Natural killer cell (primary cell): Measurements from ENCODE around the gene COL6A3. TPM values are rescaled to one million over a fixed set of nuclear protein-coding genes. Genes with fewer than 3 reads are reported as not detected.

Experiments used
- ATAC-seq, 3 donors: fragments of 150-1000 bp in 2 of 3; fragments of 200-7000 bp in 1 of 3; cut with Tn5 transposase; 1 replicate in 1 of 3; 2 replicates in 2 of 3; pipeline ENCODE4 v1.10.0; 2021; ENCODE audit warnings: mild to moderate bottlenecking in 2 of 3, moderate library complexity in 2 of 3
- DNase-seq, 2 donors: peaks; one replicate each; pipeline versions ENCODE4 v3.0.0 to v3.0.0-alpha.2; 2013 to 2021; ENCODE audit warnings: mixed read lengths in 1 of 2
- H3K27ac ChIP-seq: one replicate; pipeline ENCODE4 v1.5.1; 2013; ENCODE audit warnings: mild to moderate bottlenecking, low read length
- H3K27me3 ChIP-seq: one replicate; pipeline ENCODE4 v1.6.1; 2013; ENCODE audit warnings: low read length; ENCODE audit not compliant: control insufficient read depth, insufficient read depth
- H3K36me3 ChIP-seq: one replicate; pipeline ENCODE4 v1.6.1; 2013; ENCODE audit warnings: low read length; ENCODE audit not compliant: control insufficient read depth, insufficient read depth
- H3K4me1 ChIP-seq: one replicate; pipeline ENCODE4 v1.6.1; 2013; ENCODE audit warnings: low read length; ENCODE audit not compliant: control insufficient read depth, insufficient read depth
- H3K4me3 ChIP-seq: one replicate; pipeline ENCODE4 v1.5.1; 2013; ENCODE audit warnings: low read length
- H3K9me3 ChIP-seq: one replicate; pipeline ENCODE4 v1.6.1; 2013; ENCODE audit warnings: low read length; ENCODE audit not compliant: control insufficient read depth, insufficient read depth
- H3K27ac Mint-ChIP-seq, 2 donors: one replicate each; pipeline ENCODE4 v1.8.0; 2022; ENCODE audit warnings: mild to moderate bottlenecking in 2 of 2, mixed read lengths in 2 of 2, moderate library complexity in 1 of 2
- H3K27me3 Mint-ChIP-seq, 2 donors: one replicate each; pipeline ENCODE4 v1.8.0; 2022; ENCODE audit warnings: low read depth in 2 of 2, mixed read lengths in 2 of 2
- H3K36me3 Mint-ChIP-seq: one replicate; pipeline ENCODE4 v1.8.0; 2022; ENCODE audit warnings: mixed read lengths
- H3K4me1 Mint-ChIP-seq, 2 donors: one replicate each; pipeline ENCODE4 v1.8.0; 2022; ENCODE audit warnings: mixed read lengths in 2 of 2
- H3K4me3 Mint-ChIP-seq: one replicate; pipeline ENCODE4 v1.8.0; 2022; ENCODE audit warnings: mild to moderate bottlenecking, moderate library complexity, mixed read lengths
- H3K9me3 Mint-ChIP-seq, 2 donors: one replicate each; pipeline ENCODE4 v1.8.0; 2022; ENCODE audit warnings: mixed read lengths in 2 of 2
- CTCF ChIP-seq: fragments of 200-600 bp; IDR thresholded peaks from one replicate; pipeline ENCODE4 v1.8.0; 2022; ENCODE audit warnings: antibody characterized with exemption
- WGBS: methylation state at CpG from one replicate; pipeline ENCODE4 v1.1.7; 2013; ENCODE audit warnings: missing lambda C conversion rate; ENCODE audit not compliant: insufficient coverage; 5-methylcytosine and 5-hydroxymethylcytosine counted together
- intact Hi-C: fragments of 100-400 bp; cut with micrococcal nuclease; formaldehyde crosslinking; loops from one replicate; pipeline ENCODE4 v1.14.2; 2022
- total RNA-seq, 4 donors: library from RNA; stranded (reverse); fragments of 120-200 nt in 1 of 4; gene quantifications; one replicate each; pipeline versions ENCODE4 v1.2.3 to v1.2.4, GENCODE V29; 2013 to 2022

COL6A3 gene
- total RNA-seq, 3 donors from 2014 or later (not counting 1 experiment from before 2014, with no cell fraction given) = 0.10 to 0.31 (median 0.29) TPM

GRCh38 chr2:237426517-237426916 is 12.6 kb upstream of the COL6A3 start:
- H3K36me3 Mint-ChIP-seq = no peaks in the 10 kb centered on the region
- Histone ChIP-seq H3K27ac (no peak overlapping the region), H3K27me3 (no peaks in the 10 kb centered on the region), H3K4me3 (no peak overlapping the region), H3K4me1 (peaks cover 7% of the 10 kb centered on the region), H3K36me3 (no peaks in the 10 kb centered on the region), H3K9me3 (no peaks in the 10 kb centered on the region)
- TF ChIP-seq CTCF = no peak
- H3K4me3 Mint-ChIP-seq = no peak overlapping the region
- no peaks in the 10 kb centered on the region for H3K9me3 Mint-ChIP-seq
- H3K4me1 Mint-ChIP-seq = peaks cover 4 to 15% of the 10 kb centered on the region in 2 donors
- ATAC-seq = no peak
- 100% methylated on average over 1 of the region's 1 CpG for WGBS
- H3K27ac Mint-ChIP-seq = no peak overlapping the region
- no peak for DNase-seq
- H3K27me3 Mint-ChIP-seq = peaks cover 3 to 21% of the 10 kb centered on the region in 2 donors
- intact Hi-C loops = no loop called here

- Mint-ChIP-seq H3K4me3 (no peak overlapping the region), H3K27ac (no peak overlapping the region), H3K9me3 (no peaks in the 10 kb centered on the region), H3K27me3 (peaks cover 9 to 26% of the 10 kb centered on the region in 2 donors), H3K36me3 (no peaks in the 10 kb centered on the region), H3K4me1 (peaks cover 7 to 16% of the 10 kb centered on the region in 2 donors)
- Histone ChIP-seq H3K36me3 (no peaks in the 10 kb centered on the region), H3K27me3 (no peaks in the 10 kb centered on the region), H3K4me1 (peaks cover 10% of the 10 kb centered on the region), H3K9me3 (no peaks in the 10 kb centered on the region), H3K27ac (no peak overlapping the region), H3K4me3 (no peak overlapping the region)
- 88% methylated on average over 2 of the region's 3 CpGs for WGBS
- TF ChIP-seq CTCF = no peak
- DNase-seq = no peak
- intact Hi-C loops = no loop called here
- no peak for ATAC-seq
Measured at GRCh38 chr2:237425320-237425719, 11.4 kb upstream of the COL6A3 start.

DNA sequence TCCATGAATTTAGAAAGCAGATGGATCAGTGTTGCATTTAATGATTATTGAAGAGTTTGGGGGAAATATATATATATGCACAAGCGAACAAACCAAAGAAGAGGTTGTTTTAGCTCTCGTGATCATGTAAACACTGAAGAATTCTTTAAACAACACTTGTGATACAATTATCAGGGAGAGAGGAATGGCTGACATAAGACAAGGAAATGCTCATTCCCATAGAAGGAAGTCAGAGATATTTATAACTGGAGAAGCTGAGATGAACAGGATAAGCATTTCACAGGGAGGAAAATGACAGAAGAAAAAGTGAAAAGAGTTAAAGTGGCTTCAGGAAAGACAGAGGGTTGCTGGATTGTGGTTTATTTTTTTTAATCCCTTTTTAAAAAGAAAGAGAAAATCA is 10.6 kb upstream of the COL6A3 start:
- Mint-ChIP-seq H3K4me1 (peaks cover 7 to 16% of the 10 kb centered on the region in 2 donors), H3K4me3 (no peak overlapping the region), H3K27ac (no peak overlapping the region), H3K9me3 (no peaks in the 10 kb centered on the region), H3K36me3 (no peaks in the 10 kb centered on the region), H3K27me3 (peaks cover 10 to 34% of the 10 kb centered on the region in 2 donors)
- no peak for ATAC-seq
- WGBS = no CpG with 5 or more reads among the region's 2 CpGs
- Histone ChIP-seq H3K4me3 (no peak overlapping the region), H3K27ac (no peak overlapping the region), H3K4me1 (peaks cover 10% of the 10 kb centered on the region), H3K27me3 (no peaks in the 10 kb centered on the region), H3K9me3 (no peaks in the 10 kb centered on the region), H3K36me3 (no peaks in the 10 kb centered on the region)
- no peak for DNase-seq
- intact Hi-C loops = loop anchor here (5.0 kb wide), 1 partner anchor 148 kb away; no protein-coding TSS in a partner anchor
- TF ChIP-seq CTCF = no peak

DNA sequence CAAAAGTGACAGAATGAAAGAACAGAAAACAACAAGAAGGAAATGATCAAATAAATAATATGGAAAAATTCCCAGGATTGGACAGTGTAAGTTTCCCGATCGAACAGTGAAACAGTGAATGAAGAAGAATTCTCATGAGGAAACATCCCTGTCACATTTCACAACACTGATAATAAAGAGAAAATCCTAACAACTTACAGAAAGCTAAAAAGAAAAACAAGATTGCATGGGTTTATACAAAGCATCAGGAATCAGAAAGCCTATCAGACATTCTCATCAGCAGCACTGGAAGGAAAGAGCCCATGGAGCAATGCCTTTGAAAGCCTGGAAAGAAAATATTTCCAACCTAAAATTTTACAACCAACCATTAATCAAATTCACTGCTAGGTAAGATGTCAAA is 9.9 kb upstream of the COL6A3 start:
- 83% methylated on average over 2 of the region's 2 CpGs for WGBS
- no peak overlapping the region for H3K27ac ChIP-seq
- no peak for ATAC-seq
- Mint-ChIP-seq H3K9me3 (no peaks in the 10 kb centered on the region), H3K4me1 (peaks cover 7 to 9% of the 10 kb centered on the region in 2 donors), H3K27me3 (peaks cover 10 to 37% of the 10 kb centered on the region in 2 donors), H3K4me3 (no peak overlapping the region), H3K27ac (no peak overlapping the region), H3K36me3 (no peaks in the 10 kb centered on the region)
- H3K9me3 ChIP-seq = no peaks in the 10 kb centered on the region
- no peaks in the 10 kb centered on the region for H3K36me3 ChIP-seq
- H3K27me3 ChIP-seq = no peaks in the 10 kb centered on the region
- DNase-seq = no peak
- peaks cover 8% of the 10 kb centered on the region for H3K4me1 ChIP-seq
- no peak for TF ChIP-seq CTCF
- no peak overlapping the region for H3K4me3 ChIP-seq
- intact Hi-C loops = loop anchor here (5.0 kb wide), 1 partner anchor 148 kb away; no protein-coding TSS in a partner anchor
